GM12878 (cell line): Measurements from ENCODE around the gene SYNCRIP. TPM values are rescaled to one million over a fixed set of nuclear protein-coding genes. Genes with fewer than 3 reads are reported as not detected.
A peak's percentile ranks its signal among the peaks of the same experiment; 100 is the strongest.

ENCODE experiments used
- ATAC-seq: fragments of 200-7000 bp; cut with Tn5 transposase; 3 replicates; pipeline ENCODE4 v1.9.1; 2020; ENCODE audit warnings: mild to moderate bottlenecking, moderate library complexity
- BruUV-seq: library from RNA; stranded (reverse); fragments of 400-500 nt; replicated peaks from 2 replicates; lab custom pipeline; 2021; lab: Mats Ljungman, UMichigan
- CTCF ChIA-PET: fragments of 300-600 bp; sonication (Branson Sonifier 250); formaldehyde crosslinking; extraction: SDS; loops from one replicate; lab custom pipeline; 2021; ENCODE audit warnings: inconsistent platforms; lab: Yijun Ruan, JAX
- POLR2A ChIA-PET: fragments of 350-600 bp; formaldehyde crosslinking; extraction: SDS; loops from one replicate; lab custom pipeline; 2021; ENCODE audit warnings: inconsistent platforms; lab: Charles Lee
- RAD21 ChIA-PET: fragments of 300-600 bp; sonication (Branson Sonifier 250); formaldehyde crosslinking; loops from one replicate; lab custom pipeline; 2023; ENCODE audit warnings: antibody characterized with exemption; ENCODE audit not compliant: unreplicated experiment; lab: Charles Lee
- SMC1A ChIA-PET: fragments of 300-600 bp; sonication (Branson Sonifier 250); formaldehyde crosslinking; loops from one replicate; lab custom pipeline; 2023; ENCODE audit not compliant: unreplicated experiment, uncharacterized antibody; lab: Charles Lee
- DNase-seq: peaks from one replicate; pipeline ENCODE4 v3.0.0-alpha.2; 2011; ENCODE audit warnings: low read depth, low spot score
- FAIRE-seq: peaks from 3 replicates; lab custom pipeline; 2011; peaks lifted over from hg19 to GRCh38; lab: Jason Lieb, UNC
- H2AFZ ChIP-seq: 2 replicates; pipeline ENCODE4 v1.6.0; 2011; ENCODE audit warnings: low read depth, low read length, control low read depth; ENCODE audit not compliant: control insufficient read depth
- H3K27ac ChIP-seq: 2 replicates; pipeline ENCODE4 v1.5.1; 2011; ENCODE audit warnings: control low read depth; ENCODE audit not compliant: control insufficient read depth, insufficient read depth
- H3K27me3 ChIP-seq, 2 experiments: replicated peaks in 1 of 2; 2 replicates each; pipeline versions ENCODE4 v1.6.0 to v1.6.1; 2011; ENCODE audit warnings: low read length in 1 of 2; ENCODE audit not compliant: control insufficient read depth in 2 of 2, insufficient read depth in 2 of 2
- H3K36me3 ChIP-seq, 2 experiments: 2 replicates each; pipeline ENCODE4 v1.5.1; 2011; ENCODE audit warnings: low read length in 1 of 2; ENCODE audit not compliant: control insufficient read depth in 2 of 2, insufficient read depth in 2 of 2
- H3K4me1 ChIP-seq: 2 replicates; pipeline ENCODE4 v1.6.1; 2011; ENCODE audit warnings: mild to moderate bottlenecking, low read length, moderate library complexity, mixed read lengths; ENCODE audit not compliant: control insufficient read depth, insufficient read depth
- H3K4me2 ChIP-seq: 2 replicates; pipeline ENCODE4 v1.6.0; 2011; ENCODE audit warnings: control low read depth; ENCODE audit not compliant: control insufficient read depth, insufficient read depth
- H3K4me3 ChIP-seq: fragments of 200-600 bp; sonication (generic); 2 replicates; pipeline ENCODE4 v1.5.1; 2016
- H3K79me2 ChIP-seq: 2 replicates; pipeline ENCODE4 v1.6.0; 2011; ENCODE audit warnings: low read length; ENCODE audit not compliant: control insufficient read depth, insufficient read depth
- H3K9ac ChIP-seq: 2 replicates; pipeline ENCODE4 v1.8.0; 2011; ENCODE audit warnings: low read length, control low read depth, mixed read lengths; ENCODE audit not compliant: control insufficient read depth, insufficient read depth
- H3K9me3 ChIP-seq: replicated peaks from 3 replicates; pipeline ENCODE4 v1.5.1; 2011; ENCODE audit warnings: mild to moderate bottlenecking, low read length; ENCODE audit not compliant: control insufficient read depth, insufficient read depth
- H4K20me1 ChIP-seq: 2 replicates; pipeline ENCODE4 v1.6.0; 2011; ENCODE audit not compliant: control insufficient read depth, insufficient read depth
- BCL11A ChIP-seq: IDR thresholded peaks from 2 replicates; pipeline ENCODE4 v1.6.1; 2011; ENCODE audit warnings: low read depth, low read length
- CHD1 ChIP-seq: IDR thresholded peaks from 2 replicates; pipeline ENCODE4 v1.6.1; 2012; ENCODE audit warnings: low read depth, low read length, improper control_type of control experiment
- CHD4 ChIP-seq: fragments of 200-600 bp; sonication (generic); IDR thresholded peaks from 2 replicates; pipeline ENCODE4 v1.6.1; 2016; ENCODE audit warnings: mild to moderate bottlenecking
- ETV6 ChIP-seq, 2 experiments: fragments of 450-650 bp in 1 of 2; IDR thresholded peaks in 1 of 2; conservative IDR thresholded peaks in 1 of 2; 2 replicates each; pipeline ENCODE4 v1.6.1; 2014; ENCODE audit warnings: antibody characterized with exemption in 1 of 2, borderline replicate concordance in 1 of 2, low read depth in 1 of 2, mild to moderate bottlenecking in 1 of 2, moderate library complexity in 1 of 2
- EZH2 ChIP-seq: IDR thresholded peaks from 2 replicates; pipeline ENCODE4 v1.6.1; 2012; ENCODE audit warnings: low read depth, mild to moderate bottlenecking, control low read depth, inconsistent platforms, low read length, borderline replicate concordance; ENCODE audit not compliant: control insufficient read depth
- FOXM1 ChIP-seq: IDR thresholded peaks from 2 replicates; pipeline ENCODE4 v1.6.1; 2012; ENCODE audit warnings: low read depth, mild to moderate bottlenecking, inconsistent platforms, low read length, moderate library complexity
- GATAD2B ChIP-seq: fragments of 450-650 bp; conservative IDR thresholded peaks from 2 replicates; pipeline ENCODE4 v1.6.1; 2017; ENCODE audit warnings: low read depth, mild to moderate bottlenecking, moderate library complexity
- NFYB ChIP-seq: IDR thresholded peaks from 2 replicates; pipeline ENCODE4 v1.6.1; 2011; ENCODE audit warnings: low read depth, mild to moderate bottlenecking, low read length, improper control_type of control experiment, moderate library complexity; ENCODE audit not compliant: insufficient read depth
- PAX8 ChIP-seq: fragments of 450-650 bp; IDR thresholded peaks from 2 replicates; pipeline ENCODE4 v1.6.1; 2017; ENCODE audit warnings: mild to moderate bottlenecking, moderate library complexity
- POLR2A ChIP-seq: IDR thresholded peaks from 2 replicates; pipeline ENCODE4 v1.6.1; 2011; ENCODE audit warnings: low read depth, mild to moderate bottlenecking, low read length
- SP1 ChIP-seq: IDR thresholded peaks from one replicate; pipeline ENCODE4 v1.6.1; 2011; ENCODE audit warnings: low read depth, low read length
- WGBS: methylation state at CpG from one replicate; pipeline ENCODE4 v1.1.6; 2016; ENCODE audit warnings: low lambda C conversion rate; ENCODE audit not compliant: insufficient replicate concordance, insufficient coverage; ENCODE audit errors: missing lambda C conversion rate; 5-methylcytosine and 5-hydroxymethylcytosine counted together
- in situ Hi-C: fragments of 300-500 bp; cut with MboI; formaldehyde crosslinking; loops from 9 replicates; pipeline ENCODE4 v1.14.3; 2018; ENCODE audit warnings: mixed read lengths
- intact Hi-C: fragments of 100-400 bp; cut with micrococcal nuclease; formaldehyde crosslinking; loops from one replicate; pipeline ENCODE4 v1.14.2; 2022; ENCODE audit not compliant: unreplicated experiment
- polyA plus RNA-seq, 11 experiments: library from polyadenylated mRNA; depleted of rRNA in 4 of 11; unstranded in 6 of 11; stranded (reverse) in 5 of 11; fragments of >200 nt; fragmentation: Nextera tagmentation in 4 of 11; fragmentation: Illumina TruSeq in 1 of 11; extraction: Ambion mirVana in 4 of 11; extraction: Trizol in 1 of 11; gene quantifications; 1 replicate in 1 of 11; 2 replicates in 10 of 11; pipeline versions ENCODE4 v1.2.1 to v1.2.3, GENCODE V29; 2011 to 2016; ENCODE audit warnings: inconsistent platforms in 2 of 11, missing spikeins in 2 of 11, low read depth in 1 of 11
- total RNA-seq, 4 experiments: library from RNA; depleted of rRNA in 3 of 4; stranded (reverse); fragments of >200 nt in 3 of 4; fragmentation: Illumina TruSeq in 1 of 4; extraction: Trizol in 1 of 4; gene quantifications; 2 replicates each; pipeline versions ENCODE4 v1.2.1 to v1.2.3, GENCODE V29; 2013 to 2021

SYNCRIP gene
- total and polyA plus RNA-seq, 10 of the 15 experiments (the other 5 are each of a cell fraction or from before 2014, with no cell fraction given) = 28.4 to 255 (median 131) TPM

- Histone ChIP-seq H3K4me3 (no peak overlapping the region), H3K79me2 (peaks cover 16% of the 10 kb centered on the region), H4K20me1 (no peaks in the 10 kb centered on the region), H3K9ac (no peak overlapping the region), H2AFZ (no peak overlapping the region), H3K4me1 (no peaks in the 10 kb centered on the region), H3K27me3 (no peaks in the 10 kb centered on the region), H3K4me2 (no peak overlapping the region), H3K36me3 (peaks cover 0 to 6% of the 10 kb centered on the region in 2 experiments; a peak in 3 of 4 replicates), H3K27ac (no peak overlapping the region), H3K9me3 (peaks cover 2% of the 10 kb centered on the region; the same call in 2 of the 3 replicates)
- 94% methylated on average over 4 of the region's 4 CpGs for WGBS
- CTCF ChIA-PET = no interaction called here
- in situ Hi-C loops (no loop called here), intact Hi-C loops (no loop called here)
- POLR2A ChIA-PET = no interaction called here
- DNase-seq (no peak), FAIRE-seq (no peak), ATAC-seq (peak; percentile 25; the same call in 2 of the 3 replicates)
- SMC1A ChIA-PET = interaction anchor here (1.4 kb wide), 1 partner anchor 9 kb away, joined by 3 read pairs; no protein-coding TSS in a partner anchor
- RAD21 ChIA-PET = no interaction called here
- no peak for TF ChIP-seq PAX8
- TF ChIP-seq ETV6 (conservative IDR thresholded peaks at IDR 0.05 in 1 of 2, IDR thresholded peaks at IDR 0.05 in 1 of 2; ENCODE audit: borderline replicate concordance in 1 of 2, low read depth in 1 of 2) = no peak
- no peak for TF ChIP-seq BCL11A
- no peak for TF ChIP-seq POLR2A
- no peak for TF ChIP-seq FOXM1
- no peak for TF ChIP-seq CHD4
- no peak for TF ChIP-seq NFYB
- TF ChIP-seq CHD1 = no peak
- no peak for TF ChIP-seq GATAD2B
- no peak for TF ChIP-seq SP1
- no peak for TF ChIP-seq EZH2
- BruUV-seq = no TSS peak
Observed at GRCh38 chr6:85579581-85579980, 63.1 kb downstream of the SYNCRIP start.
